K562 (cell line): ENCODE data around the gene PLEKHG1. TPM values are rescaled to one million over a fixed set of nuclear protein-coding genes. Genes with fewer than 3 reads are reported as not detected.

Experiments used
- ATAC-seq: fragments of 200-7000 bp; cut with Tn5 transposase; 3 replicates; pipeline ENCODE4 v1.9.1; 2020; ENCODE audit warnings: moderate library complexity
- BruUV-seq: library from RNA; stranded (reverse); fragments of 400-500 nt; replicated peaks from 2 replicates; lab custom pipeline; 2021; lab: Mats Ljungman, UMichigan
- CTCF ChIA-PET: fragments of 300-600 bp; formaldehyde crosslinking; extraction: SDS; loops from one replicate; lab custom pipeline; 2021; ENCODE audit warnings: low intra/inter-chr PET ratio; lab: Yijun Ruan, JAX
- POLR2A ChIA-PET: fragments of 300-600, 350-650 bp; sonication (Branson Sonifier 250); formaldehyde crosslinking; extraction: SDS; loops from one replicate; lab custom pipeline; 2021; ENCODE audit warnings: antibody characterized with exemption, inconsistent platforms; lab: Yijun Ruan, JAX
- DNase-seq, 4 experiments: peaks; one replicate each; pipeline versions ENCODE4 v3.0.0 to v3.0.0-alpha.2; 2011 to 2018; ENCODE audit warnings: low spot score in 3 of 4, mixed read lengths in 3 of 4; ENCODE audit errors: extremely low read depth in 1 of 4
- FAIRE-seq: peaks from 2 replicates; lab custom pipeline; 2011; peaks lifted over from hg19 to GRCh38; lab: Jason Lieb, UNC
- H2AFZ ChIP-seq: 2 replicates; pipeline ENCODE4 v1.6.0; 2011; ENCODE audit warnings: low read depth, low read length, control low read depth, inconsistent platforms
- H3K27ac ChIP-seq: fragments of 200-600 bp; 3 replicates; pipeline ENCODE4 v1.8.0; 2011; ENCODE audit warnings: low read depth, mild to moderate bottlenecking, control low read depth, inconsistent platforms, low read length, moderate library complexity, mixed read lengths; ENCODE audit errors: extremely low read depth
- H3K27me3 ChIP-seq, 2 experiments: fragments of 300-600 bp in 1 of 2; 2 replicates in 1 of 2; 3 replicates in 1 of 2; pipeline versions ENCODE4 v1.6.0 to v1.8.0; 2011; ENCODE audit warnings: inconsistent platforms in 2 of 2, low read length in 2 of 2, mild to moderate bottlenecking in 1 of 2, mixed read lengths in 1 of 2, moderate library complexity in 1 of 2; ENCODE audit not compliant: control insufficient read depth in 2 of 2, insufficient read depth in 2 of 2
- H3K36me3 ChIP-seq: fragments of 300-600 bp; 3 replicates; pipeline ENCODE4 v1.8.0; 2011; ENCODE audit warnings: mild to moderate bottlenecking, low read length, inconsistent platforms; ENCODE audit not compliant: control insufficient read depth, insufficient read depth
- H3K4me1 ChIP-seq, 2 experiments: fragments of 200-600 bp in 1 of 2; replicated peaks in 1 of 2; 2 replicates in 1 of 2; 3 replicates in 1 of 2; pipeline versions ENCODE4 v1.5.1 to v1.8.0; 2011; ENCODE audit warnings: inconsistent platforms in 2 of 2, low read length in 2 of 2, mild to moderate bottlenecking in 1 of 2, mixed read lengths in 1 of 2, moderate library complexity in 1 of 2; ENCODE audit not compliant: control insufficient read depth in 2 of 2, insufficient read depth in 2 of 2
- H3K4me2 ChIP-seq: 2 replicates; pipeline ENCODE4 v1.6.1; 2011; ENCODE audit warnings: low read length, control low read depth, inconsistent platforms, mixed read lengths; ENCODE audit not compliant: insufficient read depth
- H3K4me3 ChIP-seq: fragments of 200-600 bp; sonication (generic), shearing (Covaris generic); 2 replicates; pipeline ENCODE4 v1.5.1; 2016; ENCODE audit warnings: control low read depth, inconsistent platforms
- H3K79me2 ChIP-seq: fragments of 200-600 bp; 3 replicates; pipeline ENCODE4 v1.8.0; 2011; ENCODE audit warnings: low read length, inconsistent platforms; ENCODE audit not compliant: control insufficient read depth, insufficient read depth
- H3K9ac ChIP-seq, 2 experiments: 2 replicates each; pipeline versions ENCODE4 v1.6.0 to v1.6.1; 2011; ENCODE audit warnings: low read depth in 2 of 2, low read length in 2 of 2, control low read depth in 1 of 2, inconsistent platforms in 1 of 2, mild to moderate bottlenecking in 1 of 2, mixed read lengths in 1 of 2; ENCODE audit not compliant: insufficient read depth in 1 of 2
- H3K9me1 ChIP-seq: one replicate; pipeline ENCODE4 v1.6.0; 2011; ENCODE audit warnings: inconsistent platforms, mild to moderate bottlenecking, low read length, moderate library complexity; ENCODE audit not compliant: control insufficient read depth, insufficient read depth
- H3K9me3 ChIP-seq: replicated peaks from 2 replicates; pipeline ENCODE4 v1.5.1; 2011; ENCODE audit warnings: low read depth, low read length, inconsistent platforms; ENCODE audit not compliant: control insufficient read depth, insufficient read depth
- H4K20me1 ChIP-seq: replicated peaks from 2 replicates; pipeline ENCODE4 v1.6.1; 2011; ENCODE audit warnings: low read length, inconsistent platforms, mixed read lengths; ENCODE audit not compliant: control insufficient read depth, insufficient read depth
- CBX2 ChIP-seq: fragments of 200-600 bp; sonication (generic); IDR thresholded peaks from one replicate; pipeline ENCODE4 v1.6.1; 2012; ENCODE audit warnings: mild to moderate bottlenecking, low read length, inconsistent platforms; ENCODE audit not compliant: insufficient read depth, poor library complexity, severe bottlenecking
- CBX8 ChIP-seq: fragments of 200-600 bp; sonication (generic); IDR thresholded peaks from 2 replicates; pipeline ENCODE4 v1.6.1; 2012; ENCODE audit warnings: borderline replicate concordance, mixed run types, low read depth, mild to moderate bottlenecking, moderate library complexity, mixed read lengths, low read length, control low read depth, inconsistent platforms; ENCODE audit not compliant: poor library complexity, severe bottlenecking; ENCODE audit errors: extremely low read depth
- FOXM1 ChIP-seq, 2 experiments: fragments of 450-650 bp in 1 of 2; sonication (generic) in 1 of 2; formaldehyde crosslinking in 1 of 2; IDR thresholded peaks; 2 replicates each; pipeline versions ENCODE4 v1.6.1 to v1.9.0; 2017 to 2022; ENCODE audit warnings: low read depth in 2 of 2, mild to moderate bottlenecking in 2 of 2, missing genetic modification reagents in 1 of 2, moderate library complexity in 1 of 2
- HNRNPUL1 ChIP-seq: fragments of 200-400 bp; formaldehyde crosslinking; IDR thresholded peaks from 2 replicates; pipeline ENCODE4 v1.6.1; 2017; ENCODE audit warnings: low read length
- RBM14 ChIP-seq: fragments of 200-400 bp; formaldehyde crosslinking; IDR thresholded peaks from 2 replicates; pipeline ENCODE4 v1.6.1; 2018; ENCODE audit warnings: low read depth, mild to moderate bottlenecking, low read length, moderate library complexity, borderline replicate concordance; ENCODE audit not compliant: insufficient read depth
- RFX5 ChIP-seq: IDR thresholded peaks from 2 replicates; pipeline ENCODE4 v1.6.1; 2011; ENCODE audit warnings: low read depth, mild to moderate bottlenecking, improper control_type of control experiment, low read length
- SAFB ChIP-seq: fragments of 200-400 bp; formaldehyde crosslinking; IDR thresholded peaks from 2 replicates; pipeline ENCODE4 v1.6.1; 2017; ENCODE audit warnings: low read depth, low read length, borderline replicate concordance
- SIX5 ChIP-seq, 2 experiments: IDR thresholded peaks; 2 replicates each; pipeline ENCODE4 v1.6.1; 2011; ENCODE audit warnings: low read length in 2 of 2, borderline replicate concordance in 1 of 2, low read depth in 1 of 2, mild to moderate bottlenecking in 1 of 2, moderate library complexity in 1 of 2; ENCODE audit not compliant: insufficient read depth in 1 of 2
- TBP ChIP-seq: optimal IDR thresholded peaks from 2 replicates; pipeline ENCODE3; 2011; ENCODE audit warnings: low read depth, low read length, improper control_type of control experiment
- ZNF12 ChIP-seq: sonication (generic); formaldehyde crosslinking; IDR thresholded peaks from 2 replicates; pipeline ENCODE4 v1.4.0; 2020; ENCODE audit warnings: mild to moderate bottlenecking, missing genetic modification reagents
- WGBS: fragments of 100-300 bp; shearing (Covaris generic); methylation state at CpG from one replicate; pipeline ENCODE4 v1.1.6; 2016; ENCODE audit warnings: low coverage, mixed read lengths; ENCODE audit not compliant: insufficient coverage; ENCODE audit errors: missing lambda C conversion rate; 5-methylcytosine and 5-hydroxymethylcytosine counted together
- in situ Hi-C: fragments of 300-500 bp; cut with MboI; formaldehyde crosslinking; loops from 4 replicates; pipeline ENCODE4 v1.15.0; 2018; ENCODE audit warnings: inconsistent platforms, mixed read lengths
- intact Hi-C: fragments of 100-400 bp; cut with micrococcal nuclease; formaldehyde crosslinking; loops from 2 replicates; pipeline ENCODE4 v1.14.2; 2022
- polyA plus RNA-seq, 8 experiments: library from polyadenylated mRNA; depleted of rRNA in 4 of 8; stranded (reverse) in 5 of 8; unstranded in 3 of 8; fragments of >200 nt; fragmentation: Nextera tagmentation in 2 of 8; fragmentation: Illumina TruSeq in 1 of 8; extraction: Ambion mirVana in 2 of 8; extraction: Trizol in 1 of 8; gene quantifications; 2 replicates each; pipeline versions ENCODE4 v1.2.1 to v1.2.3, GENCODE V29; 2011 to 2014; ENCODE audit warnings: inconsistent platforms in 1 of 8, missing spikeins in 1 of 8
- total RNA-seq, 7 experiments: library from RNA; depleted of rRNA in 6 of 7; stranded (reverse); fragments of >200 nt in 6 of 7; fragmentation: Illumina TruSeq in 2 of 7; extraction: Trizol in 2 of 7; gene quantifications; 2 replicates each; pipeline versions ENCODE4 v1.2.1 to v1.2.3, GENCODE V29; 2011 to 2021; ENCODE audit warnings: low replicate concordance in 1 of 7

PLEKHG1 gene
- total and polyA plus RNA-seq, 9 of the 15 experiments (the other 6 are each of a cell fraction or from before 2014, with no cell fraction given) = 0.03 to 0.16 (median 0.03) TPM; not detected in 6

- Histone ChIP-seq H3K4me1 (no peaks in the 10 kb centered on the region), H3K4me2 (no peak overlapping the region), H3K27ac (no peak overlapping the region), H4K20me1 (no peaks in the 10 kb centered on the region), H3K9me3 (no peaks in the 10 kb centered on the region), H3K79me2 (no peaks in the 10 kb centered on the region), H3K36me3 (no peaks in the 10 kb centered on the region)
- POLR2A ChIA-PET = no interaction called here
- in situ Hi-C loops = no loop called here
- no peak for TF ChIP-seq HNRNPUL1
- TF ChIP-seq CBX8 = peak; percentile 41
- TF ChIP-seq, all 486 proteins: peak for 1
- DNase-seq = no peak
- 0% methylated on average over 3 of the region's 3 CpGs for WGBS
- Histone ChIP-seq H3K9me1 (no peaks in the 10 kb centered on the region), H3K9ac (no peak overlapping the region), H3K4me3 (no peak overlapping the region), H3K27me3 (peaks cover 27 to 33% of the 10 kb centered on the region in 2 experiments; a peak in 4 of 5 replicates), H2AFZ (no peak overlapping the region)
- BruUV-seq = no TSS peak
- FAIRE-seq = no peak
- CTCF ChIA-PET = no interaction called here
- intact Hi-C loops = no loop called here
- no peak for ATAC-seq
These were observed 9.2 kb upstream of the PLEKHG1 start for GRCh38 chr6:150590446-150590845.

GRCh38 chr6:150592377-150592995 lies 7.2 kb upstream of the PLEKHG1 start:
- Histone ChIP-seq H3K9me3 (no peaks in the 10 kb centered on the region), H3K4me1 (no peaks in the 10 kb centered on the region), H3K79me2 (no peaks in the 10 kb centered on the region), H3K9ac (no peak overlapping the region), H3K27me3 (peaks cover 23 to 32% of the 10 kb centered on the region in 2 experiments; a peak in 4 of 5 replicates), H2AFZ (no peak overlapping the region), H3K4me3 (no peak overlapping the region), H3K4me2 (no peak overlapping the region), H3K27ac (no peak overlapping the region), H3K36me3 (no peaks in the 10 kb centered on the region), H3K9me1 (no peaks in the 10 kb centered on the region), H4K20me1 (no peaks in the 10 kb centered on the region)
- BruUV-seq = no TSS peak
- 2% methylated on average over 5 of the region's 5 CpGs for WGBS
- in situ Hi-C loops (no loop called here), intact Hi-C loops (no loop called here)
- TF ChIP-seq RBM14 = no peak
- no peak for TF ChIP-seq SAFB
- TF ChIP-seq TBP = no peak
- no peak for TF ChIP-seq RFX5
- TF ChIP-seq SIX5 (IDR thresholded peaks at IDR 0.05; ENCODE audit: borderline replicate concordance in 1 of 2, insufficient read depth in 1 of 2, low read depth in 1 of 2, low read length in 2 of 2) = no peak
- no peak for TF ChIP-seq FOXM1 (IDR thresholded peaks at IDR 0.05; ENCODE audit: low read depth)
- no peak for TF ChIP-seq FOXM1 (CRISPR knock-in tag; IDR thresholded peaks at IDR 0.05; ENCODE audit: low read depth)
- no peak for TF ChIP-seq ZNF12 (CRISPR knock-in tag)
- no peak for TF ChIP-seq CBX2
- DNase-seq (no peak), FAIRE-seq (no peak), ATAC-seq (no peak)
- CTCF ChIA-PET = no interaction called here
- POLR2A ChIA-PET = no interaction called here
